Stimulated activated CD4-positive, alpha-beta T cell treated with anti-CD3 and anti-CD28 coated beads, Interleukin-15, amount 100 ng/mL, for 48 hours (primary cell): Measurements from ENCODE around the gene PNPLA7.
"Not testable (repeated sequence)": the region's sequence is repeated elsewhere in the genome, so short reads cannot be mapped to it uniquely, and the experiment has no call there.

ENCODE experiments used
- DNase-seq, 2 donors: peaks; one replicate each; pipeline ENCODE4 v3.0.0-alpha.2; 2020; ENCODE audit warnings: low read depth in 2 of 2

Gene PNPLA7

DNA sequence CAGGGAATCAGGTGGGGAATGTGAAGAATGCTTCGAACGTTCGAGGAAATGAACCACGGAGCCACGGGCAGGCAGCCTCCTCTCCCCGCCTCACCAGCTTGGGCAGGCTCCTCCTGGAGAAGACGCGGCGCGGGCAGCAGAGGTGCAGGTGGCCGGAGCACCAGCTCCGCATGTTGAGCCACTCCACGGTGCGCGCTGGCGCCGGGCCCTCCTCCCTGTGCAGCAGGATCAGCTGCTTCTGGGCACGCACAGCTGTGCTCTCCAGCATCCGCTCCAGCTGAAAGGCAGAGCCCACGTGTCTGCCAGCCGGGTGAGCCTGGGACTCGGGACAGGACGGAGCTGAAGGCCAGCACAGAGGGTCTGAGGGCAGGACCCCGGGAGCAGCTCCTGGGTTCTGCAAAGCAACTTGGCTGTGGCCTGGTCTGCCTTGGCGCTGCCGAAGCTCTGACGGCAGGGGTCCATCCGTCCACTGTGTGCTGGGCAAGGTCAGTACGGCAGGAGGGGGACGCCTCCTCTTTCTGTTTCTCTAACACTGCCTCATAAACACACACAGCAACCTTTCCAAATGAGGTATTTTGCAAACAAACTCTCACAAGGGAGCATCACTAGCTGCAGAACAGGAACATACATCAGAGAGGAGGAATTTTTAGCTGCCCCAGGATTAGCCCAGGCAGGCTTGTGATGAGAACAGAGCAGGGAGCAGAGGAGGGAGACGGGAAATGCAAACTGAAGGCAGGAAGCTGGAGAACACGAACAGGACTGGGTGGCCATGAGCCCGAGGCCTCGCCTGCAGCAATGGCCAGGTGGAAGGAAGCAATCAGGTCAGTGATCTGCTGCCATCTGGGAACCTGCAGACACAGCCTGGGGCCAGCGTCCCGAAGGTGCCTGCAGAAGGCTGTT is 71.0 kb downstream of the PNPLA7 start:
- DNase-seq: no peak

DNA sequence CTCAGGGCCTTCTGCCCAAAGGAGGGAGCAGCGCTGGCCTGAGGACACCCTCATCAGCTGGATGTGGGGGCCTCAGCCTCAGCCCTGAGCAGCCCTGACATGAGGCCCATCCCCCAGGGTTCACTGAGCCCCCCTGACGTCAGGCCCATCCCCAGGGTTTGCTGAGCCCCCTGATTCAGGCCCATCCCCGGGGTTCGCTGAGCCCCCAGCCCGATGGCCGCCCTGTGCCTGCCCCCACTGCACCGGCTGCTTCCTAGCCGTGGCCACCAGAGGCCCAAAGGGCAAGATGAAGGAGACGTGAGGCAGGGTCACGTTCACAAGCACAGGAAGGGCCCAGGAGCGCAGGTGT is 71.6 kb downstream of the PNPLA7 start:
- no peak for DNase-seq

DNA sequence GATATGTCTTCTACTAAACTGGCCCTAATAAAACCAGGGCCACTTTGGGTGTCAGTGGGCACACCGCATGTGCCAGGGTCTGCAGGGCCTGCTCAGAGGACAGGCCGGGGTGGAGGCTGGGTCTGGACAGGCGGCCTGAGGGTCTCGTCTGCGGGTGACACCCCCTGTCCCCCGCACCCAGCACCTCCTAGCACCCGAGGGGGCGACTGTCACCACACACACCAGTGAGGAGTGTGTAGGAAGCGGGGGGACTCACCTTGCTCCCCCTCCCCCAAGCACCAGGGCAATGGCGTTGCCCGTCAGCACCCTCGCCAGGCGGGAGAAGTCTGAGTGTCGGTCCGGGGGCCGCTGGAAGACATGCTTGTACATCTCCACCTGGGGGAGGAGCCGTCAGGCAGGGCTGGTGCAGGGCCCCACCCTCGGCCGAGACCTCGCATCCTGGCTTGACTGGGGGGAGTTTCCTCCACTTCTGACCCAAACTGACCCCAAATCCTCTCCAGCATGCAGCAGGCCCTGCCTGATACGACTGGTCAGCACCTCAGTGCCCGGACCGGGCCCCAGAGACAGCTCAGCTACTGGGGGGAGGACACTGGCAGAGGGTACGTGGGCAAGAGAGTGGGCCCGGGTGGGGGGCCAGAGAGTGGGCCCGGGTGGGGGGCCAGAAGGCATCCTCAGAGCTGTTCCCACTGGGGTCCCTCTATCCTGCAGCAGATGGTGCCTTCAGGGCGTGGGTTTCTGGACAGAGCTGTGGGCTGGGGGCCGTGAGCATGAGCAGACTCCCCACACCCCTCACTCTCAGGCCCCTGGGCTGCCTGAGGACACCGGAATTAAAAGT is 72.2 kb downstream of the PNPLA7 start:
- no peak for DNase-seq

DNA sequence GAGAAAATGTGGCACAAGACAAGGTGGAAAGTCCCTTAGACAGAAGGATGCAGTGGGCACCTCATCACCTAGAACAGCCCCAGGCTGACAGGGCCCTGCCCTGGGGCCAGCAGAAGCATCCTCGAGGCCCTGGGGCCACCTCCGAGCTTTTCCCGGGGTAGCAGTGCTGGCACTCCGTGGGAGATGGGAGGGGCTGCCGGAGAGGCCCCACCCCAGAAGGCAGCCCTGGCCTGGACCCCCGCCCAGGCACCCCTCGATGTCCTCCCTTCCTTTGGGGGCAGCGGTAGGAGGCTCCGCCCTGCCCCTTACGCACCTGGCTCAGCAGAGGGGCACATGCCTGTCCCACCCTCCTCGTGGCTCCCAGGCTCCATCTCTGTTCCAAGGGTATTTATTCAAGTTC is 73.3 kb downstream of the PNPLA7 start:
- no peak for DNase-seq

DNA sequence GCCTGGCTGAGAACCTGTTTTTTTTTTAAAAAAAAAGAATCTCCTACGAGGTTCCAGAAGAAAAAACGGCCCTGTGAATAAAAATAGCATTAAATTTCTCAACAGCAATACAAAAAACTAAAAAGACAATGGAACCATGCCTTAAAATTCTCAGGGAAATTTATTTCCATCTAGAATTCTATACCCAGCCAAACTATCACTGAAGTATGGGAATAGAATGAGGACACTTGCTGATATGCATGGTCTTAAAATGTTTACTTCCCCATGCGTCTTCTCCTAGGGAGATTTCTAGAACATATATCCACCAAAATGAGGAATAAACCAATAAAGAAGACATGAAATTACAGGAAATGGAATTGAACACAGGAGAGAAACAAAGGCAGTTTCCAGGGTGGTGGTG is 74.5 kb downstream of the PNPLA7 start:
- DNase-seq: no peak

DNA sequence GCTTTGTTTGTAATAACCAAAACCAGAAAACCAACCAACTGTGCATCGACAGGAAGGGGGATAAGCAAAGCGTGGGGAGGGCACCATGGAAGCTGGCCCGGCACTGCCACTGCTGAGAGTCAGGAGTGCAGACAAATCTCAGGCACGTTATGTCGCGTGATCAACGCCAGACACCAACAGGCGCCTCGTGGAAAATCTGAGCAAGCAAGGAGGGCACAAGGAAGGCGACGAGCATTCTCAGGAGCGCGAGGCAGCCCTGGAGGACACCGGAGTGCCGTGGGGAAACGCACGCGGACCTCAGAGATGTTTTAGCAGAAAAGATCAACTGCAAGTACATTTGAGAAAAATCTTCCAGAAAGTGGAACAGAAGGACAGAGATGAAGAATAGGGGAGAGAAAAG is 75.9 kb downstream of the PNPLA7 start:
- no peak for DNase-seq

DNA sequence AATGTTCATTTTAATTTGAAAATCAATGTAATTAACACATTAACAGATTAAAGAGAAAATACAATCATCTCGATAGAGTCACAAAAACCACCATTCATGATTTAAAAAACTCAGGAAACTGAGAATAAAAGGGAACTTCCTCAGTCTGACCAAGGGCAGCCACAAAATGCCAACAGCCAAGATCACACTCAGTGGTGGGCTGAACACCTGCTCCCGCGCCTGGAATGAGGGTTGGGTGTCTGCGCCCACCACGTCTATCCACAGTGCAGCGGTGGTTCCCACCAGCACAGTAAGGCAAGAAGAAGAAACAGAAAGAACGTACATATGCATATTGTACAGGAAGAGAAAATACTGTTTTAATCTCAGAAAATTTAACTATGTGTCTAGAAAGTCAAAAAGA is 79.4 kb downstream of the PNPLA7 start:
- no peak for DNase-seq

DNA sequence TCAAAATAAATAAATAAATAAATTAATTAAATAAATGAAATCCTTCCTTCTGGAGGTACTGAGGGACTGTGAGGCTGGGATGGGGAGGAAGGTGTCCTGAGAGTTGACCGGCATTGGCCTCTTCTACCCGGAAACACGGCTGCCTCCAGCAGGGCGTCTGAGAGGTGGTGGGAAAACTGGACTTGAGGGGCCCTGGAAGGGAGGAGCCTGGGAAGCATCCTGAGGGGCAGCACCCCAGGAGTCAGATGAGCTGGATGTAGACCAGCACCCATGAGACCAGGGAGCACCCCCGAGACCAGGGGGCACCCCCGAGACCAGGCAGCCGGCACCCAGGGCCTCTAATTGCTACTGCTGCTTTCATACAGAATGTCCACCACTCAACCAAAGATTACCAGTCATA is 82.3 kb downstream of the PNPLA7 start:
- DNase-seq: no peak

DNA sequence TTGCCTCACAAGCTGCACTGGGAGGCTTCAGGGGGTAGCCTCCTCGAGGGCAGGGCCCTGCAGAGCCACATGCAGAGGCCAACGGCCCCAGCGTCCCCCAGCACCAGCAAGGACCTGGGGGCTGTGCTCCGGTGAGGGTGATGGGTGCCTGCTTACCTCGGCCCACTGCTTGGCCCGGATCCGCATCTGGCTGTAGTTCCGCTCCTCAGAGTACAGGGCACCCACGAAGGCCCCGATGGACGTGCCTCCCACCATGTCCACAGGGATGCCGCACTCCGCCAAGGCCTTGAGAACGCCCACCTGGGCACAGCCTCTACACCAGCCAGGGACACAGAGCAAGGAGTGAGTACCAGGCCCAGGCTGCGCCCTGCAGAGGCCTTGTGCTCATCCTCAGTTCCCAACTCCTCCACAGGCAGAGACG is 83.0 kb downstream of the PNPLA7 start:
- no peak for DNase-seq

DNA sequence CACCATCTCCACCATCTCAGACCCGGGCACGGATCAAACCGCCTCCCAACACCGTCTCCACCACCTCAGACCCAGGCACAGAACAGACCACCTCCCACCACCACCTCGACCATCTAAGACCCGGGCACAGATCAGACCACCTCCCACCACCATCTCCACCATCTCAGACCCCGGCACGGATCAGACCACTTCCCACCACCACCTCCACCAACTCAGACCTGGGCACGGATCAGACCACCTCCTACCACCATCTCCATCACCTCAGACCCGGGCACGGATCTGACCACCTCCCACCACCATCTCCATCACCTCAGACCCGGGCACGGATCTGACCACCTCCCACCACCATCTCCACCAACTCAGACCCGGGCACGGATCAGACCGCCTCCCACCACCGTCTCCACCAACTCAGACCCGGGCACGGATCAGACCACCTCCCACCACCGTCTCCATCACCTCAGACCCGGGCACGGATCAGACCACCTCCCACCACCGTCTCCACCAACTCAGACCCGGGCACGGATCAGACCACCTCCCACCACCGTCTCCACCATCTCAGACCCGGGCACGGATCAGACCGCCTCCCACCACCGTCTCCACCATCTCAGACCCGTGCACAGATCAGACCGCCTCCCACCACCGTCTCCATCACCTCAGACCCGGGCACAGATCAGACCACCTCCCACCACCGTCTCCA is 83.7 kb downstream of the PNPLA7 start:
- DNase-seq: not testable (repeated sequence)

DNA sequence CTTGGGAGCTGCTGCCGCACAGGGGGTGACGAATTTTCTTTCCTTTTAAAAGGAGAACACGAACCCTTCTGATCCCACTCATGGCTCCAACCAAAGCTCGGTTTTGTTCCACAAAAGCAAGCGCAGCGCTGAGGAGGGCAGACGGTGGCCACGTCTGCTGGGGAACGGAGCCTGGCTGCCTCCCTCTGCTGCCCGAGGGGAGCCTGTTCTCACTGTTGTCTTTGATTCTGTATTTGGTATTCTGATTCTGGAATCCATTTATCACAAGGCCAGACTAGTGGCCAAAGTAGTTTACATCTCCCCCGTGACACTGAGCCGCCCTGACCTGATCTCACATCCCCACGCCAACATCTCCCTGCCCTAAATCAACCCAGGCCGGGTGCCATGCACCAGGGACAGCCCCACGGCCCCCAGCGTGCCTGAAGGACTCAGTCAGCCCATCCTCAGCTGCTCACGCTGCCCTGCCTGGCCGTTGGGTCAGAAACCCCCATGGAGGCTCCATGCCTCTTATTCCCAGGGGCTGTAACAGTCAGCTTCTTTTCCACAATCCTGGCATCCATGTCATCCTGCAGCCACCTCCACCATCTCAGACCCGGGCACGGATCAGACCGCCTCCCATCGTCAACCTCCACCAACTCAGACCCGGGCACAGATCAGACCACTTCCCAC is 84.3 kb downstream of the PNPLA7 start:
- no peak for DNase-seq

DNA sequence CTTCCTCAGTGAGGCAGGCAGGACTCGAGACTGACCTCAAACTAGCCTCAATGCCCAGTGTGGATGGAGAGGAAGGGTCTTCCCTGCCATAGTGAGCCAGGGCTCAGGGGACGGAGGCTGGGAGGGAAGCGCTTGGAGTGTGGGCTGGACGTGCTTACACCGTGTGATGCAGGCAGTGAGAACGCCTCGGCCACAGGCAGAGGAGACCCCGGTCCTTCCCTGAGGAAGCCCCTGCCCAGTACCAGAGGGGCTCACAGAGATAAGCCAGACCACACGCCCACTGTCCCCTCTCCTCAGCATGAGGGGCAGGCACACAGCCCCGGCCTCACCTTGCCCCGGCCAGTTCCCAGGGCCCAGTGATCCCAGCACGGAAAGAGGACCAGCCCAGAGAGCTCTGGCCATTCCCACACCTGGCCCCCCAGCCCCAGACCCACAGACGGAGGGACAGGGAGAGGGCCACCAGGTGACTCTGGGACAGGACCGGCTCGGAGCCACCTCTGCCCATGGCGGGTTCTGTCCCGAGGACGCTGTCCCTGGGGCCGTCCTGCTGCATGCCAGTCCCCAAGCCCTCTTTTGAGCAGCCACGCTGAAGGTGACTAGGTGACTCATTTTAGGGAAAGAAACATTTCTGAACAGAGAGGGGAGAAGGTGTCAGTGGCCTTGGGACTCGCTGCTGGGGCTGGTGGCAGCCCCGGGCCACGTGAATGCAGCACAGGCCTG is 85.0 kb downstream of the PNPLA7 start:
- DNase-seq: no peak

DNA sequence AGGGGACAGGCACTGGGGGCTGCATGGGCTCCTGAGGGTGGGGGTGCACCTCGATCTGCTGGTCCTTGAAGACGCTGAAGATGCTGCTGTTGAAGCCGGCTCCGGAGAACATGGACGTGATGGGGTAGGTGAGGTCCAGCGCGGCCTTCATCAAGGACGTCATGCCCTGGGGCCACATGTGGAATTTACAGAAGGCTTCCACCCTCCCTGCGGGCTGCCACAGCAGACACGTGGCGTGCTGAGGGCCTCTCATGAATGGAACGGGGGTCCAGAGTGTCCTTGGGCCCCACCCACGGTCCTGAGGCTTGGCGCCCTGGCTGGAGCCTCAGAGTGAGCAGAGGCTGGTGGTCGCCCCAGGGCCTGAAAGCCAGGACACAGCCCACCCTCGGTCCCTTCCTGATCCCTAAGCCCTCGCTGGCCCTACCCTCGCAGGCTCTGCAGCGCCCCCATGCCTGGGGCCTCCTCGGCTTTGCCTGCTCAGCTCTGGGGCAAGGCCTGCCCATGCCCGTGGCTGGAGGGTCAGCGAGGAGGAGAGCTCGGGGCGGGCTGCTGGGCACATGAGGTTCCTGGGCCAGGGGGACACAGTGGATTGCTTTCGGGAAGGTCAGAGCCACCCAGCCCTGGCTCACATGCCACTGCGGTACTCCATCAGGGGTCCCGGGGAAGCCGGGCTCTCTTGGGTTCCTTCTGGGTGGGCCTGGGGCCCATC is 85.8 kb downstream of the PNPLA7 start:
- DNase-seq: no peak

DNA sequence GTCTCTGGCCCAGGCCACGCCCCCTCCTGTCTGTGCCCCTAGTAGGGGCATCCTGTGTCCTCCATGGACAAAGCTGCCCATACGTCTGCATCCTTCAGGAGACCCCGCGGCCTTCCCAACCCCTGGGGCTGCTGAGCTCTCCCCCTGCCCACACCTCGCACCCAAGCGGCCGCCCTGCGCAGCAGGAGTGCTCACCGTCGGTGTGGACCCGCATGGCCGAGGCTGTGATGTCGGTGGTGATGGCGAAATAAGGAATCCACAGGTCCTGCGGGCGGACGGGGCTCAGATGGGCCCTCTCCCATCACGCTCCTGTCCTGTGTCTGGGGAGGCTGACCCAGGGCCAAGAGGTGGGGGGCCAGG is 86.3 kb downstream of the PNPLA7 start:
- no peak for DNase-seq

DNA sequence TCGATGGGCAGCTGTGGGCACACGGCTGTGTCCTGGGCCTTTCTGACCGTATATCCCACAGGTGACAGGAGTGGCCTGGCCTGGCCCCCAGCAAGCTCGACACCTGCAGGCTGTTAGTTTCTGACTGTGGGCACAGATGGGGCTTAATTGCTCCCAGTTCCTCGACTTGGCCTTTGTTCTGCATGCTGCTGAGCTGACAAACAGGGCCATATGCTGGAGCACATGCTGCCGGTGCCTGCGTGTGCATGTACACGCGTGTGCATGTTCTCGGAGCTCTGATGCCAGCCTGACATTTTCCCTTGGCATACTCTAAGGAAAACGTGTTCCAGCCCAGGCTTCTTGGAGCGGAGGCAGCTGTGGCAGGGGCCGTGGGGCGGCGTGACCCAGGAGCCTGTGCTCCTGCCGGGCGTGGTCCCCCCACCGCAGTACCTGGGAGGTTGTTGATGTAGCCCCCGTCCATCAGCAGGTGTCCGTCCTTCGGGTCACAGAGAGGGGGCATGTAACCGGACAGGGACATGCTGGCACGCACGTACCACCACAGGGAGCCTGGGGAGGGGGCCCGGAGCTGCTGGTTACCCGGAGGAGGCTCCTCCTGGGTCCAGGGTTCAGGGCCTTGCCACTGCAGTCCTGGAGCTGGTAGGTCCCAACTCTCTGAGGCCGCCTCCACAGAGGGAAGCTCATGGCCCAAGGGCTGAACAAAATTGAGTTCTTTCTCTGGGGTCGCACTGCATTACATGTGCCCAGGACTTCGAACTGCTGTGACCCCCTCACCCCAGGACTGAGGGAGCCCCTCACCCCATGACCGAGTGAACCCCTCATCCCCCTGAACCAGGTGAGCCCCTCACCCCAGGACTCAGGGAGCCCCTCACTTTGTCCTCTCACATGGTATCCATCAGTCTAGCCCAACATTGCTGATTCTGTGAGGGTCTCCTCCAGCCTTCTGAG is 86.9 kb downstream of the PNPLA7 start:
- no peak for DNase-seq

DNA sequence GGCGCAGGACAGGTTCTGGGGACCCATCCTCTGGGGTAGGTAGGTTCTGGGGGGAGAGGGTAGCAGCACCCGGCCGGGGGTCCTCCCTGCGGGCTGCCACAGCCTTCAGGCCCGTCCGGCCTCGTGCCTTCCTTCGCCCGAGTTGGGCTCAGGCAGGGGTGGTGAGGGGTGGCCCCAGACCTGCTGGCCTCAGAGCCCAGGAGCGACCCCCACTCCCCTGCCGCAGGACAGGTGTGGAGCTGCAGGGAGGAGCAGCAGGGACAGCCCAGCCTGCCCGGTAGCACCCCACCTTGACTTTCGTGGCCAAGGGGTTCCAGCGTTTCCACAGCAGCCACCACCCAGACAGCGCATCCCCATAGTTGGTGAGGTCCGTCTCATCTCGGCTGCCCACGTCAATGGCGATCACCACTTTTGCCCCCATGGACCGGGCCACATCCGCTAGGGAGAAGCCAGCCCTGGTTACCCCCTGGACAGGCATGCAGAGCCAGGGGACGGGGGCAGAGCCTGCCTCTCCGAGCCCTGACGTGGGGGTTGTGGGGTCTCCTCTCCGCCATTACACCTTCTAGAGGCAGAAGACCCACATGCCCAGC is 87.7 kb downstream of the PNPLA7 start:
- DNase-seq: no peak

DNA sequence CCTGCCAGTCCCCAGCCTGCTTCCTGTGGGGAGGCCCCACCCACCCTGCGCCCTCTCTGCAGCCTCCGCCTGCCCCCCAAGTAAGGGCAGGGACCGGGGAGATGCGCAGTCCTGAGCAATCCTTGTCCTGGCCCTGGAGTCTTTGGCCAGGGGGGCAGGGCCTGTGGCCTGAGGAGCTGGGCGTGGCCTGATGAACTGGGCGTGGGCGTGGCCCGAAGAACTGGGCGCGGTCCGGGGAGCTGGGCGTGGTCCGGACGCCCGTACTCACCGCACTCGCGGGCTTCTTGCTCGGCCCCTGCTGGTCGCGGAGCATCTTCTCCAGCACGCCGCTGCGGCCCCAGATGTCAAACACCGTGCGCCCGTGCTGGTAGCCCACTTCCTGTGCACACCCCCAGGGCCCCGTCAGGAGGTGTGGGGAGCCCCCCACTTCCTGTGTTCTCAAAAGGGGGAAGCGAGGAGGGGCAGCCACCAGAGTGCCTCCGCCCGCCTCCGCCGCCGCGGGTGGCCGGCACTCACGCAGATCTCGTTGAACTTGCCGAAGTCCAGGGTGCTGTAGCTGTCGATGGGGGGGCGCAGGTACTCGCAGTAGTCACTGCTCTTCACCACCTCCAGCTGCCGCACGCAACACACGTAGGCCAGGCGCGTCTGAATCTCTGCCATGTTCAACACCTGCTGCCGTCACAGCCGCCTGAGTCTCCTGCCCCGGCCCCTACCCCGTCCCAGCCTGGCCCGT is 88.4 kb downstream of the PNPLA7 start:
- peak; percentile 68 to 79 for DNase-seq

DNA sequence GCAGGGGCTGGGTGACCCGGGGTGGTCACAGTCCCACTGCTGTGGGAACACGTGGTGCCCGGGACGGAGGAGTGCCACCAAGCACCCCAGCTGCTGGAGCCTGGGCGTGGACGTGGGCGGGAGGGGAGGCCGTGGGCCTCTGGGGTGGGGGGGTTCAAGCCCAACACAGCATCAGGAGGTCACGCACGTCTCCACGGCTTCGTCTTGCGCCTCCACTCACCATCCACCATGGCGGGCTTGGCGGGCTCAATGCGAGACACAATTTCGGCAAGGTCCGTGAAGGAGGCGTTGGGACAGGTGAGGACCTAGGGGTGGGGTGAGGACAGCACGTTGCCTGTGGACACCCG is 88.9 kb downstream of the PNPLA7 start:
- no peak for DNase-seq
